ENCODE data around the gene PTPRN. TPM values are rescaled to one million over a fixed set of nuclear protein-coding genes. Genes with fewer than 3 reads are reported as not detected.

The PTPRN gene
- total and polyA plus RNA-seq, 9 of the 15 experiments (the other 6 are each of a cell fraction or from before 2014, with no cell fraction given), result 0.15 to 2.4 (median 0.43) TPM; not detected in 1

DNA sequence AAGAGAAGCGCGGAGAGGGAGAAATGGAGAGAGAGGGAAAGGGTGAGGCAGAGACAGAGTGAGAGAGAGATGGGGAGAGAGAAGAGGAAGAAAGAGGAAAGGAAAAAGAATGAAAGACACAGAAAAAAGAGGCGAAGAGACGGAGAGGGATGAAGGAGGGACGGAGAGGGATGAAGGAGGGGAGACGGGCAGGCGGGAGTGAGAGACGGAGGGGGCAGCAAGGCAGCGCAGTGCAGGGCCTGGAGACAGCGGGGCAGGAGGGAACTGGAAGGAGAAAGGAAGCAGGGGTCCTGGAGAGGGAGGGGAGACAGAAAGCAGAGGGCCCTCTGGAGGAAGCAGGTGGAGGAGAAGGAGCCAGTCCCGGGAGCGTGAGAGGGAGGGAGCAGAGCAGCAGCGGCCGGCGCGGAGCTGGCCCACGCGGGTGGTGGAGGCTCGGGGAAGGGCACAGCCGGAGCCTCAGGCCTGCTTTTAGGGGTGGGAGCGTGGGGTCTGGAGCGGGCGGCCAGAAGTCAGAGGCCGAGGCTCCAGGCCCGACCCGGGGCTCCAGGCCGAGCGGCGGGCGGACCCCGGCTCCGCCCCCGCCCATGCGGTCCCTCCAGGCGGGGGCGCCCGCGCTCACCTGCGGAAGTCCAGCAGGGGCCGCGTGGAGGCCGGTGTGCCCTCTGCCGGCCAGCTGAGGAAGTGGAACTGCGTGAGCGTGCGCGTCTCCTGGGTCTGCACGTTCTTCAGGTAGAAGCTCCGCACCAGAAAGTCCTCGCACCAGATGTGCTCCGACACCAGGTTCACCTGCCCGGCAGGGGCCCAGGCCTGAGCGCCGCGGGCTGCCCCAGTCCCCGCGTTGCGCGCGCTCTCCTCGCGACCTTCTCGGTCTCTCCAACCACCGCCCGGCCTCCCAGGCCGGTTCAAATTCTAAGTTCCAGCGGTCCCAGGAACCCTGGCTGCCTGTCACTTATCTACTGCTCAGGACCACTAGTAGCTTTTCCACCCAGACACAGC is 14.5 kb downstream of the PTPRN start (continued):
- TF ChIP-seq, protein P1, sequence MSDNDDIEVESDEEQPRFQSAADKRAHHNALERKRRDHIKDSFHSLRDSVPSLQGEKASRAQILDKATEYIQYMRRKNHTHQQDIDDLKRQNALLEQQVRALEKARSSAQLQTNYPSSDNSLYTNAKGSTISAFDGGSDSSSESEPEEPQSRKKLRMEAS (CRISPR knock-in tag; IDR thresholded peaks at IDR 0.05), result peak; percentile 97
- TF ChIP-seq RB1 (IDR thresholded peaks at IDR 0.05; ENCODE audit: low read depth) (peak; percentile 95), PHB2 (IDR thresholded peaks at IDR 0.05; ENCODE audit: low read depth) (peak; percentile 35; the same call in 1 of the 2 replicates), RBM25 (IDR thresholded peaks at IDR 0.05; ENCODE audit: low read depth, low read length, severe bottlenecking) (peak; percentile 25), XRCC5 (IDR thresholded peaks at IDR 0.05; ENCODE audit: low read depth, low read length) (0 out of 2 replicates have a peak, but pooled peaks have one; percentile 60)
- TF ChIP-seq, protein P2, sequence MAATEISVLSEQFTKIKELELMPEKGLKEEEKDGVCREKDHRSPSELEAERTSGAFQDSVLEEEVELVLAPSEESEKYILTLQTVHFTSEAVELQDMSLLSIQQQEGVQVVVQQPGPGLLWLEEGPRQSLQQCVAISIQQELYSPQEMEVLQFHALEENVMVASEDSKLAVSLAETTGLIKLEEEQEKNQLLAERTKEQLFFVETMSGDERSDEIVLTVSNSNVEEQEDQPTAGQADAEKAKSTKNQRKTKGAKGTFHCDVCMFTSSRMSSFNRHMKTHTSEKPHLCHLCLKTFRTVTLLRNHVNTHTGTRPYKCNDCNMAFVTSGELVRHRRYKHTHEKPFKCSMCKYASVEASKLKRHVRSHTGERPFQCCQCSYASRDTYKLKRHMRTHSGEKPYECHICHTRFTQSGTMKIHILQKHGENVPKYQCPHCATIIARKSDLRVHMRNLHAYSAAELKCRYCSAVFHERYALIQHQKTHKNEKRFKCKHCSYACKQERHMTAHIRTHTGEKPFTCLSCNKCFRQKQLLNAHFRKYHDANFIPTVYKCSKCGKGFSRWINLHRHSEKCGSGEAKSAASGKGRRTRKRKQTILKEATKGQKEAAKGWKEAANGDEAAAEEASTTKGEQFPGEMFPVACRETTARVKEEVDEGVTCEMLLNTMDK (IDR thresholded peaks at IDR 0.05; ENCODE audit: borderline replicate concordance, insufficient read depth, low read depth, low read length, poor library complexity, severe bottlenecking), result peak; percentile 93
- TF ChIP-seq, protein P3, sequence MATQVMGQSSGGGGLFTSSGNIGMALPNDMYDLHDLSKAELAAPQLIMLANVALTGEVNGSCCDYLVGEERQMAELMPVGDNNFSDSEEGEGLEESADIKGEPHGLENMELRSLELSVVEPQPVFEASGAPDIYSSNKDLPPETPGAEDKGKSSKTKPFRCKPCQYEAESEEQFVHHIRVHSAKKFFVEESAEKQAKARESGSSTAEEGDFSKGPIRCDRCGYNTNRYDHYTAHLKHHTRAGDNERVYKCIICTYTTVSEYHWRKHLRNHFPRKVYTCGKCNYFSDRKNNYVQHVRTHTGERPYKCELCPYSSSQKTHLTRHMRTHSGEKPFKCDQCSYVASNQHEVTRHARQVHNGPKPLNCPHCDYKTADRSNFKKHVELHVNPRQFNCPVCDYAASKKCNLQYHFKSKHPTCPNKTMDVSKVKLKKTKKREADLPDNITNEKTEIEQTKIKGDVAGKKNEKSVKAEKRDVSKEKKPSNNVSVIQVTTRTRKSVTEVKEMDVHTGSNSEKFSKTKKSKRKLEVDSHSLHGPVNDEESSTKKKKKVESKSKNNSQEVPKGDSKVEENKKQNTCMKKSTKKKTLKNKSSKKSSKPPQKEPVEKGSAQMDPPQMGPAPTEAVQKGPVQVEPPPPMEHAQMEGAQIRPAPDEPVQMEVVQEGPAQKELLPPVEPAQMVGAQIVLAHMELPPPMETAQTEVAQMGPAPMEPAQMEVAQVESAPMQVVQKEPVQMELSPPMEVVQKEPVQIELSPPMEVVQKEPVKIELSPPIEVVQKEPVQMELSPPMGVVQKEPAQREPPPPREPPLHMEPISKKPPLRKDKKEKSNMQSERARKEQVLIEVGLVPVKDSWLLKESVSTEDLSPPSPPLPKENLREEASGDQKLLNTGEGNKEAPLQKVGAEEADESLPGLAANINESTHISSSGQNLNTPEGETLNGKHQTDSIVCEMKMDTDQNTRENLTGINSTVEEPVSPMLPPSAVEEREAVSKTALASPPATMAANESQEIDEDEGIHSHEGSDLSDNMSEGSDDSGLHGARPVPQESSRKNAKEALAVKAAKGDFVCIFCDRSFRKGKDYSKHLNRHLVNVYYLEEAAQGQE (IDR thresholded peaks at IDR 0.05; ENCODE audit: borderline replicate concordance), result peak; percentile 74
- TF ChIP-seq, protein P3 (CRISPR knock-in tag; IDR thresholded peaks at IDR 0.05; ENCODE audit: low read depth), result no peak
- TF ChIP-seq, protein P4, sequence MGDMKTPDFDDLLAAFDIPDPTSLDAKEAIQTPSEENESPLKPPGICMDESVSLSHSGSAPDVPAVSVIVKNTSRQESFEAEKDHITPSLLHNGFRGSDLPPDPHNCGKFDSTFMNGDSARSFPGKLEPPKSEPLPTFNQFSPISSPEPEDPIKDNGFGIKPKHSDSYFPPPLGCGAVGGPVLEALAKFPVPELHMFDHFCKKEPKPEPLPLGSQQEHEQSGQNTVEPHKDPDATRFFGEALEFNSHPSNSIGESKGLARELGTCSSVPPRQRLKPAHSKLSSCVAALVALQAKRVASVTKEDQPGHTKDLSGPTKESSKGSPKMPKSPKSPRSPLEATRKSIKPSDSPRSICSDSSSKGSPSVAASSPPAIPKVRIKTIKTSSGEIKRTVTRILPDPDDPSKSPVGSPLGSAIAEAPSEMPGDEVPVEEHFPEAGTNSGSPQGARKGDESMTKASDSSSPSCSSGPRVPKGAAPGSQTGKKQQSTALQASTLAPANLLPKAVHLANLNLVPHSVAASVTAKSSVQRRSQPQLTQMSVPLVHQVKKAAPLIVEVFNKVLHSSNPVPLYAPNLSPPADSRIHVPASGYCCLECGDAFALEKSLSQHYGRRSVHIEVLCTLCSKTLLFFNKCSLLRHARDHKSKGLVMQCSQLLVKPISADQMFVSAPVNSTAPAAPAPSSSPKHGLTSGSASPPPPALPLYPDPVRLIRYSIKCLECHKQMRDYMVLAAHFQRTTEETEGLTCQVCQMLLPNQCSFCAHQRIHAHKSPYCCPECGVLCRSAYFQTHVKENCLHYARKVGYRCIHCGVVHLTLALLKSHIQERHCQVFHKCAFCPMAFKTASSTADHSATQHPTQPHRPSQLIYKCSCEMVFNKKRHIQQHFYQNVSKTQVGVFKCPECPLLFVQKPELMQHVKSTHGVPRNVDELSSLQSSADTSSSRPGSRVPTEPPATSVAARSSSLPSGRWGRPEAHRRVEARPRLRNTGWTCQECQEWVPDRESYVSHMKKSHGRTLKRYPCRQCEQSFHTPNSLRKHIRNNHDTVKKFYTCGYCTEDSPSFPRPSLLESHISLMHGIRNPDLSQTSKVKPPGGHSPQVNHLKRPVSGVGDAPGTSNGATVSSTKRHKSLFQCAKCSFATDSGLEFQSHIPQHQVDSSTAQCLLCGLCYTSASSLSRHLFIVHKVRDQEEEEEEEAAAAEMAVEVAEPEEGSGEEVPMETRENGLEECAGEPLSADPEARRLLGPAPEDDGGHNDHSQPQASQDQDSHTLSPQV (IDR thresholded peaks at IDR 0.05), result peak; percentile 91
